Neutrophil (primary cell): ENCODE results near the gene LRRIQ1.

Experiments
- H3K27ac ChIP-seq: fragments of 200-600 bp; sonication (generic); 2 replicates; pipeline ENCODE4 v1.5.1; 2016; ENCODE audit warnings: mild to moderate bottlenecking, moderate library complexity
- H3K27me3 ChIP-seq: fragments of 200-600 bp; sonication (generic); 2 replicates; pipeline ENCODE4 v1.6.0; 2016; ENCODE audit warnings: mild to moderate bottlenecking
- H3K36me3 ChIP-seq: fragments of 200-600 bp; sonication (generic); 2 replicates; pipeline ENCODE4 v1.5.1; 2017
- H3K4me1 ChIP-seq, 2 experiments: fragments of 200-600 bp in 1 of 2; sonication (generic) in 1 of 2; 1 replicate in 1 of 2; 2 replicates in 1 of 2; pipeline versions ENCODE4 v1.5.1 to v1.6.1; 2013 to 2016; ENCODE audit warnings: low read depth in 1 of 2, low read length in 1 of 2, mild to moderate bottlenecking in 1 of 2, moderate library complexity in 1 of 2; ENCODE audit not compliant: control insufficient read depth in 1 of 2, insufficient read depth in 1 of 2
- H3K4me3 ChIP-seq, 2 experiments: fragments of 200-600 bp in 1 of 2; sonication (generic) in 1 of 2; 1 replicate in 1 of 2; 2 replicates in 1 of 2; pipeline ENCODE4 v1.5.1; 2013 to 2016; ENCODE audit warnings: low read depth in 1 of 2, low read length in 1 of 2, mild to moderate bottlenecking in 1 of 2, moderate library complexity in 1 of 2
- H3K9me3 ChIP-seq: fragments of 200-600 bp; sonication (generic); 2 replicates; pipeline ENCODE4 v1.5.1; 2016
- TF ChIP-seq, protein P1 (sequence below): fragments of 200-600 bp; sonication (generic); IDR thresholded peaks from 2 replicates; pipeline ENCODE4 v1.5.1; 2016; ENCODE audit warnings: antibody characterized with exemption

The LRRIQ1 gene

DNA sequence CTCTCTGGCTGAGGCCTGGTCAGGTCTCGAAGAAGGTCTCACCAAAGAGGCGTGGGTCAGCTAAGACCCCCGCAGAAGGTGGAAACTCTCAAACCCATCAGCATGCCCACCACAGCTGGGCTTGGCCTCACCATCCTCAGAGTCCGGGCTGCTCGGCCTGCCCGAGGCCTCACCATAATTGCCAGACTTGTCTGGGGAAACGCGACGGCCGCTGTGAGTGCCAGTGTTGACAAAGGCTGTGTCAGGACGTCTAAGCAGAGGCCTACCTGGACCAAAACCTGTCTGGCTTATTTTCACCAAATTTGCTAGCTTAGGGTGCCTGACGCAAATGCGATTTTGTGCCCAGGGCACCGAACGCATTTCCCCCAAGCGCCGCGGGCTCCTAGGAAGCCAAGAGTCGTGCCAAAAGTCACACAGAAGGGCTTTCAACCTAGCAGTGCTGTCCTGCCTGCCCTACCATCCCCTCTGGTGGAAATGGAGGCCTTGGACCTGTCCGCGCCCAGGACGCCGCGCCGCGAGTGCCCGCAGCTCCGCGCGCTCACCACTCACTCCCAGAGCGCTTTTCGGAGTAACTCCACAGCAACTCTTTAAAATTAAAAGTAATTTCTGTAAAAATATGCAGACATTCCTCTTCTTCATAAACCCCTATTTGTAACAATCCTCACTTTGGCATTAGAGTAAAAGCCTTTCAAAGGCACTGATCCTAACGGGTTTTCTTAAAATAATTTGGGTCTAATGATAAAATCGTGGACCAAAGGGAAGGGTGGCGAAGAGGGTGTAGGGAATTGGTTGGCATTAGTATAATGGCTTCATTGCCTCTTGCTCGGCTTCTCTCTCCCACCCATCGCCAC is 242.7 kb downstream of the LRRIQ1 start:
- Histone ChIP-seq H3K4me3 (no peak overlapping the region), H3K27me3 (peaks cover 100% of the 10 kb centered on the region), H3K4me1 (no peaks in the 10 kb centered on the region), H3K9me3 (no peaks in the 10 kb centered on the region), H3K36me3 (no peaks in the 10 kb centered on the region), H3K27ac (no peak overlapping the region)
- TF ChIP-seq, protein P1, sequence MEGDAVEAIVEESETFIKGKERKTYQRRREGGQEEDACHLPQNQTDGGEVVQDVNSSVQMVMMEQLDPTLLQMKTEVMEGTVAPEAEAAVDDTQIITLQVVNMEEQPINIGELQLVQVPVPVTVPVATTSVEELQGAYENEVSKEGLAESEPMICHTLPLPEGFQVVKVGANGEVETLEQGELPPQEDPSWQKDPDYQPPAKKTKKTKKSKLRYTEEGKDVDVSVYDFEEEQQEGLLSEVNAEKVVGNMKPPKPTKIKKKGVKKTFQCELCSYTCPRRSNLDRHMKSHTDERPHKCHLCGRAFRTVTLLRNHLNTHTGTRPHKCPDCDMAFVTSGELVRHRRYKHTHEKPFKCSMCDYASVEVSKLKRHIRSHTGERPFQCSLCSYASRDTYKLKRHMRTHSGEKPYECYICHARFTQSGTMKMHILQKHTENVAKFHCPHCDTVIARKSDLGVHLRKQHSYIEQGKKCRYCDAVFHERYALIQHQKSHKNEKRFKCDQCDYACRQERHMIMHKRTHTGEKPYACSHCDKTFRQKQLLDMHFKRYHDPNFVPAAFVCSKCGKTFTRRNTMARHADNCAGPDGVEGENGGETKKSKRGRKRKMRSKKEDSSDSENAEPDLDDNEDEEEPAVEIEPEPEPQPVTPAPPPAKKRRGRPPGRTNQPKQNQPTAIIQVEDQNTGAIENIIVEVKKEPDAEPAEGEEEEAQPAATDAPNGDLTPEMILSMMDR = no peak

DNA sequence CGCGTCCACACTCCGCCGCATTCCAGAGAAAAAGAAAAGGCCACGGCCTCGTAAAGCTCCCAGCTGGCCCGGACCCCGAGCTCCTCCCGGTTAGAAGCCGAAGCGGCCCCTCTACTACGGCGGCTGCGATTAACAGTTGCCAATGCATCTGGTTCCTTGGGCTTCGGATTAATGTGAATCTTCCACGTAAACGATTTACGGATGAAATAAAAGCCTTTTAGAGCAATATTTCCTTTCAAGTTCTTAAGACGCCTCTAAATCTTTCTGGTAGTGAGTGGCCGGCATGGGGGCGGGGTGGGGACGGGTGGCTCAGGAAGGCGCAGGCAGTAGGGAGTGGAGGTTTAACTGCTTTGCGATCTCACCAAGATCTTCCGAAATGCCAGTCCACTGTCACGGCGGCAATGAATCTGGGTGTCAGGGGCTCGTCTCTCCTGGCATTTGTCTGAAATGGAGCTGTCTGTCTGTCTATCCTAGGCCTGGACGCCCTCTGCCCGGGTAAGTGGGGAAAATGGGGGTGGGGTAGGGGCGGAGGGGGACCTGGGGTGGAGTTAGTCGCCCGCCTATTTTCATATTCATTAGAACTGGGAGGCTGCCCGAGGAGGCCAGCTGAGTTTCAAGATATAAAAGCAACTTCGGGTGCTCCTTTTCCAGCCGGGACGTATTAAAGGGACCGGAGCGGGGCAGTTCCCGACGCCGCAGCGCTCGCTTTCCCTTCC is 243.5 kb downstream of the LRRIQ1 start:
- Histone ChIP-seq H3K4me3 (no peak overlapping the region), H3K4me1 (no peaks in the 10 kb centered on the region), H3K27ac (no peak overlapping the region), H3K27me3 (peaks cover 100% of the 10 kb centered on the region), H3K9me3 (no peaks in the 10 kb centered on the region), H3K36me3 (no peaks in the 10 kb centered on the region)
- TF ChIP-seq, protein P1 = no peak

DNA sequence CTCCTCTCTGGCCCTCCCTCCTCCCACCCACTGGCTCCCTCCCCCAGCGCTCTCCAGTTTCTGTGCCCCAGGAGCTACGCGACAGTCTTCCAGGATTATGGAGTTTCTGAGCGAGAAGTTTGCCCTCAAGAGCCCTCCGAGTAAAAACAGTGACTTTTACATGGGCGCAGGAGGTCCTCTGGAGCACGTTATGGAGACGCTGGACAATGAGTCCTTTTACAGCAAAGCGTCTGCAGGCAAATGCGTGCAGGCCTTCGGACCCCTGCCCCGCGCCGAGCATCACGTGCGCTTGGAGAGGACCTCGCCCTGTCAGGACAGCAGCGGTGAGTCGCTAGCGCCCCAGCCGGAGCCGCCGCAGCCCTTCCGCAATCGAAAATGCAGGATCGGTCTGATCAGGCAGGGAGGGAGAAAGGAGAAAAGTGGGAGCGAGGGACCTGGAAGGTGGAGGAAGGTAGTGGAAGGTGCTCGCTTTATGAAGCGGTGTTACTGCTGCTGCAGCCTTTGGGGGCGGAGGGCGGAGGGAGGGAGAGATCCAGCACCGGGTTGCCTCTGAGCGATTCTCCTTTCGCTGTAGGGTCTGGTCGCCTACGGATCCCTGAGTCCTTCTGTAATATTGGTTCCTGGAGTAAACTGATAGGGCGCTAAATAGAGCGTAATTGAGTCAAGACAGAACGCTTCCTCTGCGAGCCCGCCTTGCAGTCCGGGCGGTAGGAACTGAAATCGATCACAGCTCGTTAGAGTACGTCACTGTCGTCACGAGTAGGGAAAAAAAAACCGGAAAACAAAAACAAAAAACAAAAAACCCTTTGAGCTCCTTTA is 244.2 kb downstream of the LRRIQ1 start, which contains the start of gene ALX1:
TSS of gene ALX1 (plus strand) at position 56 of the 819 bp plus-strand sequence. CDS start at position 98, 42 bp downstream.
- Histone ChIP-seq H3K4me3 (no peak within 1 kb of the TSS), H3K36me3 (no peaks in the 10 kb centered on the region), H3K4me1 (no peaks in the 10 kb centered on the region), H3K9me3 (no peaks in the 10 kb centered on the region), H3K27me3 (peaks cover 95% of the 10 kb centered on the region), H3K27ac (no peak within 1 kb of the TSS)
- TF ChIP-seq, protein P1 = no peak

- TF ChIP-seq, protein P1 = no peak
- no peak overlapping the region for H3K27ac ChIP-seq
- H3K4me1 ChIP-seq = no peaks in the 10 kb centered on the region
- H3K4me3 ChIP-seq = no peak overlapping the region
- no peaks in the 10 kb centered on the region for H3K36me3 ChIP-seq
- H3K27me3 ChIP-seq = peaks cover 87% of the 10 kb centered on the region
- H3K9me3 ChIP-seq = no peaks in the 10 kb centered on the region
Observed at GRCh38 chr12:85280984-85281630, 245.0 kb downstream of the LRRIQ1 start.
